ENCODE data around the gene S100A11. TPM values are rescaled to one million over a fixed set of nuclear protein-coding genes. Genes with fewer than 3 reads are reported as not detected.

Gene S100A11
- total and polyA plus RNA-seq, 4 donors: 69.4 to 3,092 (median 1,654) TPM

- Histone ChIP-seq H3K36me3 (ENCODE audit: control insufficient read depth in 4 of 4, insufficient read depth in 4 of 4, low read length in 4 of 4) (no peaks in the 10 kb centered on the region), H3K9ac (ENCODE audit: insufficient read depth in 1 of 2, low read length in 2 of 2) (peak within 1 kb of the TSS; percentile 51 to 63), H3K4me1 (ENCODE audit: control insufficient read depth in 5 of 5, insufficient read depth in 5 of 5, low read length in 5 of 5) (peaks cover 11 to 51% (median 24%) of the 10 kb centered on the region in 5 donors), H3K4me3 (peak within 1 kb of the TSS; percentile 57), H3K9me3 (ENCODE audit: control insufficient read depth in 4 of 4, insufficient read depth in 3 of 4, low read length in 3 of 4) (no peaks in the 10 kb centered on the region), H3K27ac (ENCODE audit: low read depth in 1 of 2, low read length in 1 of 2) (peak within 1 kb of the TSS; percentile 93 to 96), H3K27me3 (ENCODE audit: control insufficient read depth in 3 of 3, insufficient read depth in 3 of 3, low read length in 2 of 3) (no peaks in the 10 kb centered on the region)
- 2 to 3% methylated on average over 53 to 69 of the region's 69 CpGs for WGBS, 2 donors
- DNase-seq (peak; percentile 81 to 92 (median 87)), ATAC-seq (ENCODE audit: insufficient read depth, low FRiP score) (peak; percentile 81)
- no peak for TF ChIP-seq CTCF (IDR thresholded peaks at IDR 0.05; ENCODE audit: control extremely low read depth, extremely low read depth)
These were observed 42.9 kb downstream of the S100A11 start, which contains the start of gene S100A10 for GRCh38 chr1:151993734-151994496. Gene S100A10 (minus strand): TSS chr1:151993859. CDS start chr1:151986230, 7,629 bp downstream.

- DNase-seq (peak; percentile 45 to 61 (median 61)), ATAC-seq (ENCODE audit: insufficient read depth, low FRiP score) (no peak)
- no peaks in the 10 kb centered on the region for H3K27me3 ChIP-seq (ENCODE audit: control insufficient read depth in 3 of 3, insufficient read depth in 3 of 3, low read length in 2 of 3)
- H3K4me1 ChIP-seq (ENCODE audit: control insufficient read depth in 5 of 5, insufficient read depth in 5 of 5, low read length in 5 of 5): peaks cover 13 to 58% (median 29%) of the 10 kb centered on the region in 5 donors
- H3K4me3 ChIP-seq: peak overlapping the region; percentile 57
- H3K9me3 ChIP-seq (ENCODE audit: control insufficient read depth in 4 of 4, insufficient read depth in 3 of 4, low read length in 3 of 4): no peaks in the 10 kb centered on the region
- H3K36me3 ChIP-seq (ENCODE audit: control insufficient read depth in 4 of 4, insufficient read depth in 4 of 4, low read length in 4 of 4): no peaks in the 10 kb centered on the region
- H3K27ac ChIP-seq (ENCODE audit: low read depth in 1 of 2, low read length in 1 of 2): peak overlapping the region; percentile 93 to 96
- 1% methylated on average over 40 to 50 of the region's 50 CpGs for WGBS, 2 donors
- H3K9ac ChIP-seq (ENCODE audit: insufficient read depth in 1 of 2, low read length in 2 of 2): peak overlapping the region; percentile 51 to 63
- no peak for TF ChIP-seq CTCF (IDR thresholded peaks at IDR 0.05; ENCODE audit: control extremely low read depth, extremely low read depth)
These were observed 43.6 kb downstream of the S100A11 start for GRCh38 chr1:151993084-151993733.

- Histone ChIP-seq H3K36me3 (ENCODE audit: control insufficient read depth in 4 of 4, insufficient read depth in 4 of 4, low read length in 4 of 4) (no peaks in the 10 kb centered on the region), H3K9ac (ENCODE audit: insufficient read depth in 1 of 2, low read length in 2 of 2) (peak overlapping the region; percentile 51 to 63), H3K4me3 (peak overlapping the region; percentile 57), H3K9me3 (ENCODE audit: control insufficient read depth in 4 of 4, insufficient read depth in 3 of 4, low read length in 3 of 4) (no peaks in the 10 kb centered on the region), H3K27ac (ENCODE audit: low read depth in 1 of 2, low read length in 1 of 2) (peak overlapping the region; percentile 93 to 96), H3K4me1 (ENCODE audit: control insufficient read depth in 5 of 5, insufficient read depth in 5 of 5, low read length in 5 of 5) (peaks cover 13 to 61% (median 29%) of the 10 kb centered on the region in 5 donors), H3K27me3 (ENCODE audit: control insufficient read depth in 3 of 3, insufficient read depth in 3 of 3, low read length in 2 of 3) (no peaks in the 10 kb centered on the region)
- 16 to 34% methylated on average over 21 of the region's 21 CpGs for WGBS, 2 donors
- TF ChIP-seq CTCF (IDR thresholded peaks at IDR 0.05; ENCODE audit: control extremely low read depth, extremely low read depth): no peak
- ATAC-seq (ENCODE audit: insufficient read depth, low FRiP score) (peak; percentile 61), DNase-seq (peak; percentile 64 to 73 (median 66))
These were observed 44.3 kb downstream of the S100A11 start for GRCh38 chr1:151992303-151993083.

Measured in lung (tissue), 12 donors.